ENCODE data around the gene MGAM2.

MGAM2 gene

GRCh38 chr7:142250705-142251104, 139.2 kb downstream of the MGAM2 start:
- H3K9ac ChIP-seq (ENCODE audit: low read depth in 1 of 2, low read length in 2 of 2): no peak overlapping the region
- H3K36me3 ChIP-seq (ENCODE audit: control insufficient read depth in 2 of 2, insufficient read depth in 2 of 2, low read length in 2 of 2): no peaks in the 10 kb centered on the region
- no peak overlapping the region for H3K27ac ChIP-seq (ENCODE audit: low read depth in 2 of 2, low read length in 2 of 2)
- H3K27me3 ChIP-seq (ENCODE audit: control insufficient read depth in 2 of 2, insufficient read depth in 2 of 2, low read length in 2 of 2): no peaks in the 10 kb centered on the region
- H3K9me3 ChIP-seq (ENCODE audit: control insufficient read depth in 2 of 2, low read length in 2 of 2): no peaks in the 10 kb centered on the region
- H3K4me3 ChIP-seq (ENCODE audit: low read length in 2 of 2): no peak overlapping the region
- H3K4me1 ChIP-seq (ENCODE audit: control insufficient read depth in 2 of 2, insufficient read depth in 2 of 2, low read length in 2 of 2): no peaks in the 10 kb centered on the region

DNA sequence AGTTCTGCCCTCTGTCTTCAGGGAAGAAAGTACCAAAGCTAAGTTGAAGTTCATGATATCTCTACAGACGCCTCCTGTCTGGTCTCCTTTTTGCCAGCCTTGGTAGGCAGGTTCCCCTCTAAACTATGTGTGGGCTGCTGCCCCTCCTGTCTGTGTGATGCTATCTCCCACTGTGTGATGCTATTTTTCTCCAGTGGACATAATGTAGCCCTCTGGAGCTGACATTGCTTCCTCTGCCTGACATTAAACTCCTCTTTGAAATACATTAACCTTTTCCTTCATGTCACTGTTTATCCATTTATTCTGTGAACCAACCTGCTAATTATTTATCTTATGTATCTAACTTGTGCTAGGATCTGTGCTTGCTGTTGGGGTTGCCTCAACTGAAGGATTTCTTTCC, 146.4 kb downstream of the MGAM2 start, which contains the start of gene PRSS58:
PRSS58 (minus strand) TSS at position 101 of the 400 bp plus-strand sequence. CDS start 351 bp downstream, outside the sequence.
- no peaks in the 10 kb centered on the region for H3K27me3 ChIP-seq (ENCODE audit: control insufficient read depth in 2 of 2, insufficient read depth in 2 of 2, low read length in 2 of 2)
- no peak within 1 kb of the TSS for H3K9ac ChIP-seq (ENCODE audit: low read depth in 1 of 2, low read length in 2 of 2)
- no peaks in the 10 kb centered on the region for H3K4me1 ChIP-seq (ENCODE audit: control insufficient read depth in 2 of 2, insufficient read depth in 2 of 2, low read length in 2 of 2)
- H3K36me3 ChIP-seq (ENCODE audit: control insufficient read depth in 2 of 2, insufficient read depth in 2 of 2, low read length in 2 of 2): no peaks in the 10 kb centered on the region
- H3K9me3 ChIP-seq (ENCODE audit: control insufficient read depth in 2 of 2, low read length in 2 of 2): no peaks in the 10 kb centered on the region
- no peak within 1 kb of the TSS for H3K27ac ChIP-seq (ENCODE audit: low read depth in 2 of 2, low read length in 2 of 2)
- no peak within 1 kb of the TSS for H3K4me3 ChIP-seq (ENCODE audit: low read length in 2 of 2)

DNA sequence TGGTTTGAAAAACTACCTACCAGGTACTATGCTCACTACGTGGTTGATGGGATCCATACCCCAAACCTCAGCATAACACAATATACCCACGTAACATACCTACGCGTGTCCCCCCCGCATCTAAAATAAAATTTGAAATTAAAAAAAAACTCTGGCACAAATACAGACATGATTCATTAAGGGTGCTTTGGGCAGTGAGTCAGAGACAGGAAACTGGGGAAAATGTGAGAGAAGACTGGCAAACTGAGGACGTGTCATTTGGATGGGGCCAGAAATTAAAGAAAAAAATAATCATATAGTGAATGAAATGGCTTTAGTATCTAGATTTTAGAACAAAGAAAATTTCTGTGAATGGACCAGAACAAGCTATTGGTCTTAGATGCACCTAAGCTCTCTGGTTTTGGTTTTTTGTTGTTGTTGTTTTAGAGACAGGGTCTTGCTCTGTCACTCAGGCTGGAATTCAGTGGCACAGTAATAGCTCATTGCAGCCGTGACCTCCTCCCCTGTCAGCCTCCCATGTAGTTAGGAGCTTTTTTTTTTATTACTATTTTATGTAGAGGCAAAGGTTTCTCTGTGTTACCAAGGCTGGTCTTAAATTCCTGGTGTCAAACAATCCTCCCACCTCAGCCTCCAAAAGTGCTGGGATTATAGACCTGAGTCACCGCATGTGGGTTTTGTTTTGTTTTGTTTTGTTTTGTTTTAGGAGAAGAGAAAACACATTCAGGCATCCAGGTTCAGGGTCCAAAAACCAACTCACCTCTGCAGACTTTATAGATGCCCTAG, 152.3 kb downstream of the MGAM2 start:
- H3K36me3 ChIP-seq (ENCODE audit: control insufficient read depth in 2 of 2, insufficient read depth in 2 of 2, low read length in 2 of 2): no peaks in the 10 kb centered on the region
- H3K9ac ChIP-seq (ENCODE audit: low read depth in 1 of 2, low read length in 2 of 2): no peak overlapping the region
- no peak overlapping the region for H3K4me3 ChIP-seq (ENCODE audit: low read length in 2 of 2)
- H3K9me3 ChIP-seq (ENCODE audit: control insufficient read depth in 2 of 2, low read length in 2 of 2): no peaks in the 10 kb centered on the region
- no peaks in the 10 kb centered on the region for H3K27me3 ChIP-seq (ENCODE audit: control insufficient read depth in 2 of 2, insufficient read depth in 2 of 2, low read length in 2 of 2)
- H3K27ac ChIP-seq (ENCODE audit: low read depth in 2 of 2, low read length in 2 of 2): no peak overlapping the region
- H3K4me1 ChIP-seq (ENCODE audit: control insufficient read depth in 2 of 2, insufficient read depth in 2 of 2, low read length in 2 of 2): no peaks in the 10 kb centered on the region

Measured in mucosa of rectum (tissue), 2 donors.